A549 treated with CpdA at 1 μM for 4 hours (cell line): ENCODE data around the gene RAD51AP2. TPM values are rescaled to one million over a fixed set of nuclear protein-coding genes. Genes with fewer than 3 reads are reported as not detected.

Source experiments
- total RNA-seq: library from RNA; stranded (reverse); fragments of 200-300 nt; extraction: Qiagen RNA extraction; gene quantifications from 5 replicates; pipeline ENCODE4 v1.2.3, GENCODE V29; 2022; ENCODE audit warnings: low read depth

The RAD51AP2 gene
- not detected in 5 replicates for total RNA-seq

DNA sequence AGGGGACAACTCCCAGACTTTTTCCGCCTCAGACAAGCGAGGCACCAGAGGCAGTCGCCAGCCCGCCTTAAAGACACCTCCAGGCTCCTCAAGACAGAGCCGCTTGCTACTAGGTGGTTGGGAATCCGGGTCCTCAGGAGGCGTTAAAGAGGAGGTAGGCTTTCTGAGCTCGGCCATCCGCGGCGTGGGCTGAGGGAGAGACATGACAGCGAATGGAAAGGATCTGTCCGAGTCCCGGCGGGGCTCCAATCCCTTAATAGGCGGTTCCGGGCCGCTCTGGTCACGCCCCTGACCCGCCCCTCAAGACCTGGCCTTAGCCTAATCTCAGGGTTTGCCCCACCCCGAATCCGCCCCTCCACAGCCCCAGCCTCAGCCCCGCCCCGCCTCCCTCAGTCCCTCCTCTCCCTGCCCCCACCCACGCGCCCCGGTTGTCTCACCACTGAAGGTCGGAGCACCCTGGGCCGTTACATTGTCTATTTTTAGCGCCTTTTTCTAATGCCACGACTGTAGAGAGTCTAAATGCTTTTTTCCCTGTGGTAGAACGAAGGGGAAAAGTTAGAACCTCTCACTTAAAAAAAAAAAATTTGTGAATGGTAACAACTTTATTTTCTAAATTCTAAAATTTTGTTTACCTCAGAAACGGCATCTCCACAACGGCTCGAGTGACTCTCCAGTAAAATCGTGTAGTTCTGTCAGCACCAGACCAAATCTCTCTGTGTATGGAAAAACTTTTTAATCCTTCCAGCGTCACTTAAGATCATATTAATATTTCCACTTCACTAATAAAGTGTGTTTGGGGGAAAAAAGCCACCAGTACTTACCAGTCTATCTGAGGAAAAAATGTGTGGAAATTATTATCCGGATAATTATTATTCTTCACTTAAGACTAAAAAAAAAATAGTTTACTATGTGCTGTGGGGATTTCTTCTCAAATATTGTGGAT, at the start of gene RAD51AP2:
RAD51AP2 (minus strand) TSS at position 229 of the 943 bp plus-strand sequence; CDS start at position 204, 25 bp downstream.

DNA sequence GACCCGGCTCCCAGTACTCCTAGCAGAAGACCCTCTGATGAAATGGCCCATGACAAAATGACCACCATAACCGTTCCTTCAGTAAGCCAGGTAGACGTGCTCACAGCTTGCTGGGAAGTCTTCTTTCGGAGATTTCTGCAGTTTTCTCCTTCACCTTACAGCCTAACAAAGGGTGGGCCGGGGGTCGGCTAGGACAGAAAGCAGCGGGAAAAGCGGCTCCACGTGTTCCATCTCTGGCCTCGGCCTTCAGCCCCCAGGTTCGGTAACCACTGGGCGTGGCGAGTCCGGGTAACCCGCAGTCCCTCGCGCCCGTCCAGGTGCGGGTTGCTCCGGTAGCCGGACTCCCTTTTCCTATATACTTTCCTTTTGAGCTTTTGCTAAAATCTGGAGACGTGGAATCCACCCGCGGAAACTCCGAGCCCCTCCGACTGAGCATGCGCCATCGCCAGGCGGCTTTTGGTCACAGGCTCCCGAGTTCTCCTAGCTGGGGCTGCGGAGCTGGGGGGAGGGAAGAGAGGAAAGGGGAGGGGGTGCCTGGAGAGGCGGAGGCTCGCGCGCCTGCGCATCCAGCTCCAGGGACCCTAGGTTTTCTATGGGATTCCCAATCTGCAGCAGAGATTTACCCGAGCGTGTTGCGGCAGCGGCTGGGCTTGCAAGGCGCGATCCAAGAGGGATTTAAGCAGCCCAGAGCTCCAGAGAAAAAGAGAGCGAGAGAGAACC, 22.0 kb upstream of the RAD51AP2 start, which contains the start of gene VSNL1:
VSNL1 (plus strand) TSS at position 604 of the 720 bp plus-strand sequence. CDS start 51,379 bp downstream, outside the sequence.

Other genes with a start within 250 kb of the RAD51AP2 start
- not detected in 5 replicates for gene VSNL1, start 22.3 kb upstream of the RAD51AP2 start, total RNA-seq
- 23.1 to 41.7 TPM (median 29.6 TPM) in 5 replicates for gene SMC6, start 235.4 kb upstream of the RAD51AP2 start, total RNA-seq
- 11.4 to 15.7 TPM (median 14.4 TPM) in 5 replicates for gene GEN1, start 235.7 kb upstream of the RAD51AP2 start, total RNA-seq